Skin of body (tissue), 2 donors: Measurements from ENCODE around the gene ASB16. TPM values are rescaled to one million over a fixed set of nuclear protein-coding genes. Genes with fewer than 3 reads are reported as not detected.
A peak's percentile ranks its signal among the peaks of the same experiment; 100 is the strongest.
"Not testable (repeated sequence)": the region's sequence is repeated elsewhere in the genome, so short reads cannot be mapped to it uniquely, and the experiment has no call there.

ENCODE experiments used
- DNase-seq: peaks from one replicate; lab custom pipeline; 2025; lab: John Stamatoyannopoulos, UW
- total RNA-seq: library from RNA; depleted of rRNA; stranded (reverse); fragments of >200 nt; gene quantifications from one replicate; pipeline ENCODE4 v1.2.3, GENCODE V29; 2014

ASB16 gene
- total RNA-seq, 1 donor from 2014 or later, result 0.89 TPM

DNA sequence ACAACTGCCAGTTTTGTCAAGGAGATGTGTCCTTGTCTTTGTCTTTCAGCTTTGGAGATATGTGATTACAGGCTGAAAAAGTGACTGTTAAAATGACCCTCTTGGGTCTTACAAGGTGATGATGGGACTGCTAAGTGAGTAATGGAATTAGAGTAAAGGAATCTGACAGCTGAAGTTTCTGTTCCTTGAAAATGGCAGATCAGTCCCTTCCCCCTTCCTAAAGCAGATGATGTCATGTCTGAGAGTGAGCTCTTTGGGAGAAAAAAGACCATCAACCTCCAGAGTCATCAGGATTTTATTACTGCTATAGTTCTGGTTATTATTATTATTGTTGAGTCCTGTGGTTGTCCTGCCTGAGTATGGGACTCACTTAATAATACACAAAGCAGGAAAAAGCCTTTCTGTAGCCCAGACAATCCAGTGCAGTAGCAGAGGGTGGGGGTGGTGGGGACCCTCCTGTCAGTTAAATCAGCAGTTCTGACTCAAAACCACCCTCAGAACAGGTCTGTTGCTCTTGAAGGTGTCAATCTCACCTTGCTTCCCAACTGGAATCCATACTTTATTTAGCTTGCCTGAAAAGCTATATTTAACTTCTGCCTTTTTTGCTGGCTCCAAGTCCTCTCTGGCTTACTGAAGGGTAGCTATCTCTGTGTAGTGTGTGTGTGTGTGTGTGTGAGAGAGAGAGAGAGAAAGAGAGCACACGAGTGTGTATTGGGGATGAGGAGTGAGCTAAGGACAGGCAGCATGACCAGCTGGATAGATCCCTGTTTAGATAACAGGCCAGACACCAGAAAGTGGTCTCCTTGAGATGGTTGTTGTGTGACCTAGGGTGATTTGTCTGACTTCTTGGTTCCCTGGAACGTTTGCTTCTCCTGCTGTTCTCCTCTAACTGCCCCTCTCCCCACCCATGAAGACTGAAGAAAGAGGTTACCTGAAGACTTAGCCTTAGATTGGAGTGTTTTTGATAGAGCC, 23.8 kb upstream of the ASB16 start:
- DNase-seq, result no peak

- DNase-seq, result no peak
Measured at GRCh38 chr17:44147812-44148211, 22.7 kb upstream of the ASB16 start.

- not testable (repeated sequence) for DNase-seq
Measured at GRCh38 chr17:44149066-44149465, 21.4 kb upstream of the ASB16 start.

- no peak for DNase-seq
Measured at GRCh38 chr17:44149750-44150329, 20.7 kb upstream of the ASB16 start.

- DNase-seq, result no peak
Measured at GRCh38 chr17:44152875-44153274, 17.6 kb upstream of the ASB16 start.

DNA sequence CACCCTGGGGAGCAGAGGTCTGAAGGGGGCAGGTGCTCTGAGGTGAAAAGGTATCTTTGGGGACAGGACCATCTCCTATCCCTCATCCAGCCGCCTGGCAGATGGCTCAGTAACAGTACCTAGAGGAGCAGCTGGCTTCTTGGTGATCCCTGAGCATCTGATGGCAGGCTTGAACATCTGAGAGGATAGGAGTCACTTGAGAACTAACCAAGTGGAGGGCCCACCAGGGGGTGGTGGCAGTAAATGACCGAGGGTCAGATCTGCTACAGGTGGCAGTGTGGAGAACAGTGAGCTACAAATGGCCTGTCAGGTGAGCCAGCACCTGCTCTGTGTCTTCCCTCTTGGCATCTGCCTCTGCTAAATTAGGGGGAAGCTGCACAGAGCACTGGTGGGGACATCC, 15.0 kb upstream of the ASB16 start:
- DNase-seq, result no peak

- no peak for DNase-seq
Measured at GRCh38 chr17:44159519-44160210, 10.8 kb upstream of the ASB16 start.

GRCh38 chr17:44164476-44164875, 6.0 kb upstream of the ASB16 start:
- DNase-seq, result no peak

DNA sequence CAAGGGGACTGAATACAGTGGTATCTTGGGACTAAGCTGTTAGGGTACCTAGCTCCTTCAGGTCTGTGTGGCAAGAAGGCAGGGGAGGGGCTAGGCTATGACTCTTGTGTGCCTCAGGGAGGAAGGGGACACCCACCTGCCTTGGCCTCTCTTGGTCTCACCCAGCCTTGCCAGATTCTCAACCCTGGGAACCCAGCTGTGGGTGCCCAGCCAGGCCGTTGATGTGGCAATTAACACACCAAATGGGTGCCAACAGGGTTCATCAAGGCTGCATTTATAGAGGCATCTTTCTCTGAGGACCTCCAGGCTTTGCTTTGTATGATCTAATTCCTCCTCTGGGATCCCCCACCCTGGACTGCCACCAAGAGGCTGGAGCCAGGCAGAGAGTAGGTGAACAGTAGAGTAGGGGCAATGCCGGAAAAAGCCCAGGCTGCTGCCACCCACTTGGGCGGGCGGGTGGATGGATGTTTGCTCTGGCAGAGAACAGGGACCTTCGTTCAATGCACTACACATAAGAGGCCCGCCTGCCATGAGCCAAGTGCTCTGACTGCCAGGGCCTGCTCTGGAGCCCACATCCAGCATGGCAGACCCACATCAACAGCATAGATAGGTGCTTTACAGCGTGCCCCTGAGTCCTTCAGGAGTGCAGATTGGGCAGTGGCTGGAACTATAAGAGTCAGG, 3.2 kb upstream of the ASB16 start:
- no peak for DNase-seq

GRCh38 chr17:44170135-44170498, 387 bp upstream of the ASB16 start:
- DNase-seq, result no peak

DNA sequence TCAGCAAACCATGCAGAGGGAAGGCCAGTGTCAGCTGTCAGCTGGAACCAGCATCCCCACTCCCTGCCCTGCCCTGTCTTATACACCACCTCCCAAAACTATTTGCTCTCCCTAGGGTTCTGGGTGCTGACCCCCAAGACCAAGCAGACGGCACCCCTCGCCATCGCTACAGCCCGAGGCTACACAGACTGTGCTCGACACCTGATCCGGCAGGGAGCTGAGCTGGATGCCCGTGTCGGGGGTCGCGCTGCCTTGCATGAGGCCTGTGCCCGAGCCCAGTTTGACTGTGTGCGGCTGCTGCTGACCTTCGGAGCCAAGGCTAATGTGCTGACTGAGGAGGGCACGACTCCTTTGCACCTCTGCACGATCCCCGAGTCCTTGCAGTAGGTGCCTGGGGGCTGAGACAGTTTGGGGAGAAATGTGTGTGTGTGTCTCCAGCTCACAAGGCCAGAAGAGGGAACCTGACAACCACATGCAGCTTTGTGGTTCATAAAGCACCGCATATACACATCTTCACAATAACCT, 1.5 kb downstream of the ASB16 start:
- no peak for DNase-seq

- DNase-seq, result no peak
Measured at GRCh38 chr17:44174427-44174826, 3.9 kb downstream of the ASB16 start.

- DNase-seq, result no peak
Measured at GRCh38 chr17:44176257-44176656, 5.8 kb downstream of the ASB16 start.

- no peak for DNase-seq
Measured at GRCh38 chr17:44176671-44177501, 6.4 kb downstream of the ASB16 start.

DNA sequence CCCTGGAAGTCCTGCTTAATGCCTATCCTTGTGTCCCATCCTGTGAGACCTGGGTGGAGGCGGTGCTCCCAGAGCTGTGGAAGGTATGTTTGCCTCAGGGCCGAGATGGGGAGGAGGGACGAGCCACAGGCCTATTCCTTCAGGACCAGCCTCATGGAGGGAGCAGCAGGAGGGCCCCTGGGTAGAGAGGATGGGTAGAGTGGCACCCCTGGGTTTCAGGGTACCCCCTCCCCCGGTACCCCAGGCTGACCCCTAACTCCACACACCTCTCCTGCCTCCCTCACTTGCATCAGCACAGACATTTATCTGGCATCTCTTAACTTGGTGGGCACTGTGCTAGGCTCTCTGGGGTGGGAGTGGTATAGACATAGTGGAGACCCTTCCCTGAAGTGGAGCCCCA, 7.1 kb downstream of the ASB16 start:
- DNase-seq, result no peak

- DNase-seq, result no peak
Measured at GRCh38 chr17:44178133-44178532, 7.6 kb downstream of the ASB16 start.

DNA sequence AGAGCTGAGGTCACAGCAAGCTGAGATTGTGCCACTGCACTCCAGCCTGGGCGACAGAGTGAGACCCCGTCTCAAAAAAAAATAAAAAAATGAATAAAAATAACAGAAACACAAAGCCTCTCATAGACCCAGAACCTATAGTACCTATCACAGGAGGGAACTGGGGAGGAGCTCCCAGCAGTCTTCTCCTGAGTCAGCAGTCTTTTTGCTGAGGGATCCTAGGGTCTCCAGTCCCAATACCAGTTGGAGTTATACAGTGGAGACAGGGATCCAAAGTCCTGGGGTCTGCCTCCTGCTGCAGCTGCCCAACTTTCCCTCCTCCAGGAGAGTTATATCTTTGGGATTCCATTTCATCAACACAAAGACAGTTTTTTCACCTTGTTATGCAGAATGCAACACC, 12.5 kb downstream of the ASB16 start:
- no peak for DNase-seq

DNA sequence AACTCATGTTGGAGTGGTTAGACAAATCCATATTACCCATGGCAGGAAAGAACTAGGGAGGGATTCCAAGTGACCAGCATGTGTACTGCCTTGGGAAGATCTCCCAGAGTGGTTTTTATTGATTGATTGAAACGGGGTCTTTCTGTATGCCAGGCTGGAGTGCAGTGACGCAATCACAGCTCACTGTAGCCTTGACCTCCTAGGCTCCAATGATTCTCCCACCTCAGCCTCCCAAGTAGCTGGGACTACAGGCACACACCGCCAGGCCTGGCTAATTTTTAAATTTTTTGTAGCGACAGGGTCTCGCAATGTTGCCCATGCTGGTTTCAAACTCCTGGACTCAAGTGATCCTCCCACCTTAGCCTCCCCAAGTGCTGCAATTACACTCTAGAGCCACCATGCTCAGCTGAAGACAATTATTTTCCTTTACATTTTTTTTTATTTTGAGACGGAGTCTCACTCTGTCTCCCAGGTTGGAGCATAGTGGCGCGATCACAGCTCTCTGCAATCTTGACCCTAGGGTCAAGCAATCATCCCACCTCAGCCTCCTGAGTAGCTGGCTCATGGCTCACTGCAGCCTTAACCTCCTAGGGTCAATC, 13.8 kb downstream of the ASB16 start:
- no peak for DNase-seq

DNA sequence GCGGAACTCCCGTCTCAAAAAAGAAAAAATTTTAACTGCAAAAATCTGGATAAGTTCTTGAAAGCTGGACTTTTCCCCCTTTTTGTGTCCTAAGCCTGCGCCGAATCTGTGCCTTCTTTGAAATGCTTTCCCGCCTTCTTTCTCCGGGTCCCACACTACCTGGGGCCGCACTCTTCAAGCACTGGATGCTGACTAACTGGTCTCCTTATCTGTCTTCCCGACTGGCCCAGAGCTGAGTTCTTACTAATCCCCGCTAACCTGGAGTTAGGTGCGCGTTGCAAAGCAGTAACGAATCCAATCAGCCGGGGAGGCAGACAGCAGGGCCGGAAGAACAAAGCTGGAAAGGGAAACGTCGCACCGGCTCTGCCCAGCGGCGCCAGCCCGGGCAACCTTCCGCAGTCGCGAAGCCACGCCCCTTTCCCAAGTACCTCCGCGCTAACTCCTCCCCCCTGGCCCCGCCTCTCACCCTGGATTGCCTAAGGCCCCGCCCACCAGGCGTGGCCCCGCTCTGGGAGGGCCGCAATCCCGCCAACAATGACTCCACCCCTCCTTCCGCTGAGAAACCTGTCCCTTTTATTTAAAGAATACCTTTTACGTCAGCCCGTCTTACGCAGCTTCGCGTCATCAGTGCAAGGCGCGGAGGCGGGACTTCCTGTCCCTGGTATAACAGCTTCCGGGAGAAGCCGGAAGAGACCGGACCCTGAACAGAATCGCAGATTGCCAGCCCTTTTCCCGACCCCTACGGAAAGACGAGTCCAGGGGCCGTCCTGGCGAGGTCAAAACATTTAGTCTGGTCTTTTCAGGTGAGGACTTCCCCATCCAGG, 16.0 kb downstream of the ASB16 start, which contains the start of gene TMUB2:
Gene TMUB2, plus strand, starts transcription at position 666 of the 824 bp plus-strand sequence. CDS start 737 bp downstream, outside the sequence.
- peak; percentile 100 for DNase-seq
